IMR-90 (cell line): ENCODE measurements around the gene GTF2F1. TPM values are rescaled to one million over a fixed set of nuclear protein-coding genes. Genes with fewer than 3 reads are reported as not detected.

Experiments
- ATAC-seq: fragments of 200-7000 bp; cut with Tn5 transposase; 2 replicates; pipeline ENCODE4 v1.9.1; 2020; ENCODE audit warnings: low read depth, mild to moderate bottlenecking, moderate library complexity
- BruUV-seq: library from RNA; stranded (reverse); fragments of 400-500 nt; replicated peaks from 2 replicates; lab custom pipeline; 2021; lab: Mats Ljungman, UMichigan
- CTCF ChIA-PET: fragments of 300-600 bp; formaldehyde crosslinking; extraction: SDS; loops from one replicate; lab custom pipeline; 2021; ENCODE audit warnings: antibody characterized with exemption; lab: Yijun Ruan, JAX
- POLR2A ChIA-PET: fragments of 300-600 bp; sonication (Branson Sonifier 250); formaldehyde crosslinking; loops from one replicate; lab custom pipeline; 2022; ENCODE audit warnings: antibody characterized with exemption; ENCODE audit not compliant: unreplicated experiment; lab: Charles Lee
- DNase-seq: peaks from one replicate; pipeline ENCODE4 v3.0.0; 2013
- H2AFZ ChIP-seq: replicated peaks from 2 replicates; pipeline ENCODE3; 2013; ENCODE audit warnings: low read length, mild to moderate bottlenecking; ENCODE audit not compliant: poor library complexity
- H2AK5ac ChIP-seq: 2 replicates; pipeline ENCODE4 v1.6.1; 2013; ENCODE audit warnings: low read depth, low read length, inconsistent platforms
- H2AK9ac ChIP-seq: replicated peaks from 2 replicates; pipeline ENCODE3; 2013; ENCODE audit warnings: mild to moderate bottlenecking, low read depth, low read length, moderate library complexity; ENCODE audit not compliant: poor library complexity
- H2BK120ac ChIP-seq: 2 replicates; pipeline ENCODE4 v1.6.1; 2013; ENCODE audit warnings: low read depth, low read length, inconsistent platforms
- H2BK15ac ChIP-seq: 3 replicates; pipeline ENCODE4 v1.6.1; 2013; ENCODE audit warnings: low read depth, low read length, inconsistent platforms
- H2BK20ac ChIP-seq: 2 replicates; pipeline ENCODE4 v1.6.1; 2013; ENCODE audit warnings: low read depth, mild to moderate bottlenecking, inconsistent platforms, low read length, moderate library complexity
- H2BK5ac ChIP-seq: 2 replicates; pipeline ENCODE4 v1.6.1; 2013; ENCODE audit warnings: mild to moderate bottlenecking, low read depth, low read length, inconsistent platforms; ENCODE audit not compliant: poor library complexity, severe bottlenecking
- H3K14ac ChIP-seq: replicated peaks from 2 replicates; pipeline ENCODE4 v1.6.1; 2013; ENCODE audit warnings: low read depth, low read length, inconsistent platforms
- H3K18ac ChIP-seq: 2 replicates; pipeline ENCODE4 v1.6.1; 2013; ENCODE audit warnings: low read depth, low read length, control low read depth
- H3K23ac ChIP-seq: 2 replicates; pipeline ENCODE4 v1.6.1; 2013; ENCODE audit warnings: low read depth, low read length, inconsistent platforms
- H3K27ac ChIP-seq: 2 replicates; pipeline ENCODE4 v1.5.1; 2013; ENCODE audit warnings: mild to moderate bottlenecking, control low read depth, low read length; ENCODE audit not compliant: insufficient read depth
- H3K27me3 ChIP-seq: 2 replicates; pipeline ENCODE4 v1.6.1; 2013; ENCODE audit warnings: low read length; ENCODE audit not compliant: control insufficient read depth, insufficient read depth
- H3K36me3 ChIP-seq: 2 replicates; pipeline ENCODE4 v1.6.1; 2013; ENCODE audit warnings: low read length, mixed read lengths; ENCODE audit not compliant: control insufficient read depth, insufficient read depth
- H3K4ac ChIP-seq: 2 replicates; pipeline ENCODE4 v1.6.1; 2013; ENCODE audit warnings: low read depth, low read length, inconsistent platforms
- H3K4me1 ChIP-seq: 2 replicates; pipeline ENCODE4 v1.6.1; 2013; ENCODE audit warnings: low read length, mixed read lengths; ENCODE audit not compliant: control insufficient read depth, insufficient read depth
- H3K4me2 ChIP-seq: 2 replicates; pipeline ENCODE4 v1.6.1; 2013; ENCODE audit warnings: low read depth, mild to moderate bottlenecking, control low read depth, low read length, moderate library complexity
- H3K4me3 ChIP-seq: 2 replicates; pipeline ENCODE4 v1.5.1; 2013; ENCODE audit warnings: low read depth, mild to moderate bottlenecking, control low read depth, low read length, moderate library complexity; ENCODE audit not compliant: insufficient read depth
- H3K56ac ChIP-seq: 2 replicates; pipeline ENCODE4 v1.6.1; 2013; ENCODE audit warnings: low read length, inconsistent platforms; ENCODE audit not compliant: insufficient read depth; ENCODE audit errors: extremely low read depth
- H3K79me1 ChIP-seq, 2 experiments: 2 replicates each; pipeline ENCODE4 v1.6.1; 2013; ENCODE audit warnings: low read length in 2 of 2, inconsistent platforms in 1 of 2, low read depth in 1 of 2
- H3K9ac ChIP-seq: 2 replicates; pipeline ENCODE4 v1.6.1; 2013; ENCODE audit warnings: low read depth, low read length, control low read depth
- H3K9me1 ChIP-seq: 2 replicates; pipeline ENCODE4 v1.6.1; 2013; ENCODE audit warnings: low read length, inconsistent platforms; ENCODE audit not compliant: insufficient read depth
- H3K9me3 ChIP-seq: 2 replicates; pipeline ENCODE4 v1.6.1; 2013; ENCODE audit warnings: low read length; ENCODE audit not compliant: control insufficient read depth, insufficient read depth
- H4K20me1 ChIP-seq: 2 replicates; pipeline ENCODE4 v1.6.1; 2013; ENCODE audit warnings: low read length, inconsistent platforms; ENCODE audit not compliant: insufficient read depth
- H4K5ac ChIP-seq: 2 replicates; pipeline ENCODE4 v1.6.1; 2013; ENCODE audit warnings: mild to moderate bottlenecking, low read depth, low read length, control low read depth
- H4K8ac ChIP-seq, 2 experiments: 2 replicates each; pipeline ENCODE4 v1.6.1; 2013; ENCODE audit warnings: low read depth in 2 of 2, low read length in 2 of 2, control low read depth in 1 of 2, inconsistent platforms in 1 of 2
- H4K91ac ChIP-seq: 2 replicates; pipeline ENCODE4 v1.6.1; 2013; ENCODE audit warnings: low read depth, low read length, inconsistent platforms; ENCODE audit not compliant: insufficient read depth
- CHD1 ChIP-seq: IDR thresholded peaks from 2 replicates; pipeline ENCODE4 v1.6.1; 2012; ENCODE audit warnings: low read depth, low read length, improper control_type of control experiment
- POLR2A ChIP-seq: IDR thresholded peaks from 2 replicates; pipeline ENCODE4 v1.6.1; 2012; ENCODE audit warnings: mild to moderate bottlenecking, low read depth, low read length
- RFX5 ChIP-seq: IDR thresholded peaks from 2 replicates; pipeline ENCODE4 v1.8.0; 2012; ENCODE audit warnings: low read depth, mild to moderate bottlenecking, low read length, moderate library complexity
- WGBS, 2 experiments: methylation state at CpG; one replicate each; pipeline versions ENCODE4 v1.1.5 to v1.1.7; 2013; ENCODE audit warnings: missing lambda C conversion rate in 2 of 2; ENCODE audit not compliant: insufficient read length in 1 of 2; ENCODE audit errors: extremely low coverage in 2 of 2; 5-methylcytosine and 5-hydroxymethylcytosine counted together
- dilution Hi-C: fragments of 300-500 bp; cut with HindIII; formaldehyde crosslinking; loops from one replicate; pipeline ENCODE4 v1.14.3; 2018; ENCODE audit warnings: low sequenced_read_pairs; ENCODE audit not compliant: unreplicated experiment
- in situ Hi-C: fragments of 300-500 bp; cut with MboI; formaldehyde crosslinking; loops from 3 replicates; pipeline ENCODE4 v1.14.3; 2019; ENCODE audit warnings: low sequenced_read_pairs, inconsistent platforms, mixed read lengths
- intact Hi-C: fragments of 100-400 bp; cut with micrococcal nuclease; formaldehyde crosslinking; loops from 2 replicates; pipeline ENCODE4 v1.10.0; 2022
- polyA plus RNA-seq, 3 experiments: library from polyadenylated mRNA; depleted of rRNA; stranded (reverse); fragments of >200 nt; gene quantifications; 2 replicates each; pipeline ENCODE4 v1.2.3, GENCODE V29; 2012; ENCODE audit warnings: low replicate concordance in 1 of 3
- total RNA-seq: library from RNA; depleted of rRNA; stranded (reverse); fragments of >200 nt; gene quantifications from 2 replicates; pipeline ENCODE4 v1.2.3, GENCODE V29; 2012
- TF ChIP-seq, protein P1 (sequence below): fragments of 150-350 bp; IDR thresholded peaks from 2 replicates; pipeline ENCODE4 v1.6.1; 2017; ENCODE audit warnings: mild to moderate bottlenecking, antibody characterized with exemption, low read length, low read depth

Gene GTF2F1
- total and polyA plus RNA-seq, 2 of the 4 experiments (the other 2 are of a cell fraction) = 43.7 to 51.4 TPM

DNA sequence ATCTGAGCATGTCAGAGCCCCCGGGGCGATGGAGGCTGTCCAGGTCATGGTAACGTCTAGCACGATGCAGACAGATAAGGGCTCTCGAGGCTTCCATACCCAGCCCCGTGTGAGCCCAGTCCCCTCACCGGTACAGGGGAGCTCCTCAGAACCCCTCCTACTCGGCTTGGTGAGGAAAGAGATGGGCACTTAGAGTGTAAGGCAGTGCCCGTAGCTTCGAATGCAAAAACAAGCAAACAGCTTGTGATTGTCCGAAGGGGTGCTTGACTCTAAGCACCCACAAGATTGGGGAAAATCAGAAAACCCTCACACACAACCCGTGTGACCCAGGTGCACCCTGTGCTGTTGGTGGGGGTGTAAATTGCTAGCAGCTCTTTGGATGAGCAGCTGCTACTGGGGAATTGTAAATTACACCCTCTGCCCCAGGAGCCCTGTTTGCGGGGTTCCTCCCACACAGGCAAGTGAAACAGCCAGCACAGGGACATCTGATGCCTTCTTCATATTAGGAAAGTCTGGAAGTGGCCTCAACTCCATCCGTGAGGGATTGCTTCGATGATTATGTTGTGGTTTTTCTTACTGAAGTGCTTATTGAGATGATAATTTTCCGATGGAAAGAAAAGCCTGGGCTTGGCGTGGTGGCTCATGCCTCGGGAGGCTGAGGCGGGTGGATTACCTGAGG is 16.3 kb downstream of the GTF2F1 start:
- no peak overlapping the region for H3K4me2 ChIP-seq
- H3K9me3 ChIP-seq = peaks cover 7% of the 10 kb centered on the region; the same call in 1 of the 2 replicates
- H3K27me3 ChIP-seq = no peaks in the 10 kb centered on the region
- H3K36me3 ChIP-seq = peaks cover 27% of the 10 kb centered on the region
- H3K79me1 ChIP-seq = peaks cover 7 to 14% of the 10 kb centered on the region in 2 experiments; a peak in 3 of 4 replicates
- 93% methylated on average over 3 of the region's 19 CpGs; no CpG with 5 or more reads in 1 of the 2 experiments for WGBS, 2 experiments
- H3K56ac ChIP-seq = no peak overlapping the region
- H4K91ac ChIP-seq = no peak overlapping the region
- H2AK9ac ChIP-seq = no peak overlapping the region
- ATAC-seq (no peak), DNase-seq (no peak)
- no peak overlapping the region for H2BK5ac ChIP-seq
- H3K18ac ChIP-seq = no peak overlapping the region
- no peak for TF ChIP-seq RFX5
- no peak for TF ChIP-seq POLR2A
- no peak for TF ChIP-seq CHD1
- TF ChIP-seq, protein P1, sequence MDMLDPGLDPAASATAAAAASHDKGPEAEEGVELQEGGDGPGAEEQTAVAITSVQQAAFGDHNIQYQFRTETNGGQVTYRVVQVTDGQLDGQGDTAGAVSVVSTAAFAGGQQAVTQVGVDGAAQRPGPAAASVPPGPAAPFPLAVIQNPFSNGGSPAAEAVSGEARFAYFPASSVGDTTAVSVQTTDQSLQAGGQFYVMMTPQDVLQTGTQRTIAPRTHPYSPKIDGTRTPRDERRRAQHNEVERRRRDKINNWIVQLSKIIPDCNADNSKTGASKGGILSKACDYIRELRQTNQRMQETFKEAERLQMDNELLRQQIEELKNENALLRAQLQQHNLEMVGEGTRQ = no peak
- no peak overlapping the region for H3K14ac ChIP-seq
- H4K5ac ChIP-seq = no peak overlapping the region
- H2BK20ac ChIP-seq = no peak overlapping the region
- H2AFZ ChIP-seq = no peak overlapping the region
- no peak overlapping the region for H4K8ac ChIP-seq
- ChIA-PET POLR2A (no interaction called here), CTCF (no interaction called here)
- in situ Hi-C loops (no loop called here), intact Hi-C loops (no loop called here), dilution Hi-C loops (no loop called here)
- H3K23ac ChIP-seq = no peak overlapping the region
- H3K27ac ChIP-seq = no peak overlapping the region
- H2AK5ac ChIP-seq = no peak overlapping the region
- no peak overlapping the region for H2BK120ac ChIP-seq
- H3K4ac ChIP-seq = no peak overlapping the region
- no peak overlapping the region for H3K4me3 ChIP-seq
- H2BK15ac ChIP-seq = no peak overlapping the region
- H3K9ac ChIP-seq = no peak overlapping the region
- H4K20me1 ChIP-seq = no peaks in the 10 kb centered on the region
- peaks cover 13% of the 10 kb centered on the region for H3K9me1 ChIP-seq
- BruUV-seq = no TSS peak
- peaks cover 11% of the 10 kb centered on the region for H3K4me1 ChIP-seq
